ENCODE results near the gene TMEM178A.

DNA sequence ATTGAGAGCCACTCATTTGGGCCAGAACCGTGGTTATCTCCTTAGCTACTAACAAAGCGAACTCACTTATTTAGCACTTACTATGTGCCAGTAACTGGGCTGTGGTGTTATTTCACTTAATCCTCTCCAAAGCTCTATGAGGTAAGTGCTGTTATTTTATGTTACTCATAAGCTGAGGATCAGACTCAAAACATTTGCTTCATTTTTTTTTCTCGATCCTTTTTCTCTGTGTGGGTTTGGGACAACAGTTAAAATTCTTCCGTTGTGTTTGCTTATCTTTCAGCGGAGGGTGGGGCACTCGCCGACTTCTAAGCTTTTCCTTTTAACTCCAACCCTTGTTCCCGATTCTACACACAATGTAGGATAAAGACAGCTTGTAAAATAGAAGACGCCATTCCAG lies 52.8 kb downstream of the TMEM178A start:
- TF ChIP-seq, protein P1, sequence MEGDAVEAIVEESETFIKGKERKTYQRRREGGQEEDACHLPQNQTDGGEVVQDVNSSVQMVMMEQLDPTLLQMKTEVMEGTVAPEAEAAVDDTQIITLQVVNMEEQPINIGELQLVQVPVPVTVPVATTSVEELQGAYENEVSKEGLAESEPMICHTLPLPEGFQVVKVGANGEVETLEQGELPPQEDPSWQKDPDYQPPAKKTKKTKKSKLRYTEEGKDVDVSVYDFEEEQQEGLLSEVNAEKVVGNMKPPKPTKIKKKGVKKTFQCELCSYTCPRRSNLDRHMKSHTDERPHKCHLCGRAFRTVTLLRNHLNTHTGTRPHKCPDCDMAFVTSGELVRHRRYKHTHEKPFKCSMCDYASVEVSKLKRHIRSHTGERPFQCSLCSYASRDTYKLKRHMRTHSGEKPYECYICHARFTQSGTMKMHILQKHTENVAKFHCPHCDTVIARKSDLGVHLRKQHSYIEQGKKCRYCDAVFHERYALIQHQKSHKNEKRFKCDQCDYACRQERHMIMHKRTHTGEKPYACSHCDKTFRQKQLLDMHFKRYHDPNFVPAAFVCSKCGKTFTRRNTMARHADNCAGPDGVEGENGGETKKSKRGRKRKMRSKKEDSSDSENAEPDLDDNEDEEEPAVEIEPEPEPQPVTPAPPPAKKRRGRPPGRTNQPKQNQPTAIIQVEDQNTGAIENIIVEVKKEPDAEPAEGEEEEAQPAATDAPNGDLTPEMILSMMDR (IDR thresholded peaks at IDR 0.05; ENCODE audit: low read length), result no peak
- no peak for TF ChIP-seq EZH2 (optimal IDR thresholded peaks at IDR 0.05; ENCODE audit: low read depth, low read length)
- no peak for TF ChIP-seq EZH2phosphoT487 (IDR thresholded peaks at IDR 0.05; ENCODE audit: low read length)
